ENCODE data around the gene MISP.
A peak's percentile ranks its signal among the peaks of the same experiment; 100 is the strongest.
"Not testable (repeated sequence)": the region's sequence is repeated elsewhere in the genome, so short reads cannot be mapped to it uniquely, and the experiment has no call there.

The MISP gene, protein sequence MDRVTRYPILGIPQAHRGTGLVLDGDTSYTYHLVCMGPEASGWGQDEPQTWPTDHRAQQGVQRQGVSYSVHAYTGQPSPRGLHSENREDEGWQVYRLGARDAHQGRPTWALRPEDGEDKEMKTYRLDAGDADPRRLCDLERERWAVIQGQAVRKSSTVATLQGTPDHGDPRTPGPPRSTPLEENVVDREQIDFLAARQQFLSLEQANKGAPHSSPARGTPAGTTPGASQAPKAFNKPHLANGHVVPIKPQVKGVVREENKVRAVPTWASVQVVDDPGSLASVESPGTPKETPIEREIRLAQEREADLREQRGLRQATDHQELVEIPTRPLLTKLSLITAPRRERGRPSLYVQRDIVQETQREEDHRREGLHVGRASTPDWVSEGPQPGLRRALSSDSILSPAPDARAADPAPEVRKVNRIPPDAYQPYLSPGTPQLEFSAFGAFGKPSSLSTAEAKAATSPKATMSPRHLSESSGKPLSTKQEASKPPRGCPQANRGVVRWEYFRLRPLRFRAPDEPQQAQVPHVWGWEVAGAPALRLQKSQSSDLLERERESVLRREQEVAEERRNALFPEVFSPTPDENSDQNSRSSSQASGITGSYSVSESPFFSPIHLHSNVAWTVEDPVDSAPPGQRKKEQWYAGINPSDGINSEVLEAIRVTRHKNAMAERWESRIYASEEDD

DNA sequence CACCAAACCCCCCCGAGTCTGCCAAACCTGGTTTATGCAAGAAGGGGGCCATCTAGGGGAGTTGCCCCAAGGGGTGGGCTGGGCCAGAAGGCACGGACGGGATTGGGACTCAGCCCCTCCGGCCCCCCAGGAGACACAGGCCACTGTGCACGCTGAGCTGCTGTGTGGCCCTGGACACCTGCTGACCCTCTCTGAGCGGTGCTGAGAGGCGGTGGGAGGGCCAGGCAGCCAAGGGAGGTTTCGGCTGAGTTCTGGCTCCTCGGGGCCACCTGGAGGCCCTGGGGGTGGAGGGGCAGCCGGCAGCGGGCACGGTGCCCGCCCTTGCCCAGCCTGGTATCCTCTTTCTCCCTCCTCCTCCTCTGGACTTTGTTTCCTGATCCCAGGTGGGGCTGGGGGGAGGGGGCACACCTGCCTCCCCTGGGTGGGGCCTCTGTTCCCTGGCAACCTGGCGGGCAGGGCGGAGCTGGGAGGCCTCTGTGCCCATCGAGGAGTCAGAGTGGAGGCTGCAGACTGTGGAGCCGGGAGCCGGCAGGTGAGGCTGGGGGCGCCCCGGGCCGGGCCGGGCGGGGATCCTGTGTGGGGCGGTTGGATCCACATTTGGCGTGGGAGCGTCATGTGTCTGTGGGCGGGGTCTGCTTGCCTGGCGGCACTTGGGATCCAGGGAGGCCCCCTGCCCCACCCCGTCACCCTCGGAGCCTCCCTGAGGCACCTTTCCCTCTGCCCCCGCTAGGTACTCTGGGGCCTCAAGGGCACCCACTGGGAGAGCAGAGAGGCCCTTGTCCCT lies at the start of gene MISP:
Gene MISP, plus strand, starts transcription at position 473 of the 784 bp plus-strand sequence. CDS start 5,835 bp downstream, outside the sequence.
- DNase-seq (ENCODE audit: low read depth in 4 of 4, low spot score in 1 of 4) = no peak

DNA sequence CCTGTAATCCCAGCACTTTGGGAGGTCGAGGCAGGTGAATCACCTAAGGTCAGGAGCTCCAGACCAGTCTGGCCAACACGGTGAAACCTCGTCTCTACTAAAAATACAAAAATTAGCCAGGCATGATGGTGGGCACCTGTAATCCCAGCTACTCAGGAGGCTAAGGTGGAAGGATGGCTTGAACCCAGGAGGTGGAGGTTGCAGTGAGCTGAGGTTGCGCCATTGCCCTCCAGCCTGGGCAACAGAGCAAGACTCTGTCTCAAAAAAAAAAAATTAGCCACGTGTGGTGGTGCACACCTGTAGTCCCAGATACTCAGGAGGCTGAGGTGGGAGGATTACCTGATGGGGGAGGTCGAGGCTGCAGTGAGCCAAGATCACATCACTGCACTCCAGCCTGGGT lies 48.1 kb upstream of the MISP start:
- not testable (repeated sequence) for DNase-seq (ENCODE audit: low read depth in 4 of 4, low spot score in 1 of 4)

DNA sequence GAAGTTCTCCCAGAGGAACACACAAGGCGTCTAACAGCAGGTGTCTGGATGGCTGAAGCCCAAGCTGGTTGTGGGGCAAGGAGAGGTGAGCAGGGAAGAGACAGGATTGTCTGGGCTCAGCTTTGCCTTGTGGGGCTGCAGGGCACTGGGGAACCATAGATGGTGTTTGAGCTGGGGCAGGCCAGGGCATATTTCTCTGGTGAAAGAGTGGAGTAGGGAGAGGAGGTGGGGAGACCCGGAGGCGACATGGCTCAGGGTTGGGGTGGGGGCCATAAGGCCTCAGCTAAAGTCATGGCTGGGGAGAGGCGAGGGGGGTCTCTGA lies 47.6 kb upstream of the MISP start:
- no peak for DNase-seq (ENCODE audit: low read depth in 4 of 4, low spot score in 1 of 4)

DNA sequence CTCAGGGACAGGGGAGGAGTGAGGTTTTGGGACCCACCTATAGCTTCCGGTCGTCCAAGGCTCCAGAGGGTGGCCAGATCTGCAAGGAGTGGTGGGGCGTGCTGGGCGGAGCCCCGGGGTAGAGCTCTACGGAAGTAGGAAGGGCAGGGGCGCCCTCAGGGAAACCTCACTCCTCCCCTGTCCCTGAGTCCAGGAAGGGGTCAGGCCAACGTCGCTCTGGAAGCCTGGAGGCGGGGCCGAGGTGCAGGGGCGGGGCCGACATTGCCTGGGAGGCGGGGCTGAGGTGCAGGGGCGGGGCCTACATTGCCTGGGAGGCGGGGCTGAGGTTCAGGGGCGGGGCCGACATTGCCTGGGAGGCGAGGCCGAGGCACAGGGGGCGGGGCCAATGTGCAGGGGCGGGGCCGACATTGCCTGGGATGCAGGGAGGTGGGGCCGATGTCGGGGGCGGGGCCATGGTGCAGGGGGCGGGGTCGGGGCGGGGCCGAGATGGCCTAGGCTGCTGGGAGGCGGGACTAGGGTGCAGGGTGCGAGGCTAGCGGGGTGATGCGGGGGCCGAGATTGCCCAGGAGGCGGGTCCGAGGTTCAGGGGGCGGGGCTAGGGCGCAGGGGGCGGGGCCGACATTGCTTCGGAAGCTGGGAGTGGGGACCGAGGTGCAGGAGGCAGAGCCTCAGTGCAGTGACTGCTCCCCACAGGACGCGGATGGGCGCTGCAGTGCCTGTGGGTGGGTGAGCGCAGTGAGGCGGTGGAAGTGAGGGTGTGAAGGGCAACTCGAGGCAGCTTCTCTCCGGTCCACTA lies 47.1 kb upstream of the MISP start:
- DNase-seq (ENCODE audit: low read depth in 4 of 4, low spot score in 1 of 4) = peak in 3 of 4 experiments; percentile 25 to 44 (median 43)

DNA sequence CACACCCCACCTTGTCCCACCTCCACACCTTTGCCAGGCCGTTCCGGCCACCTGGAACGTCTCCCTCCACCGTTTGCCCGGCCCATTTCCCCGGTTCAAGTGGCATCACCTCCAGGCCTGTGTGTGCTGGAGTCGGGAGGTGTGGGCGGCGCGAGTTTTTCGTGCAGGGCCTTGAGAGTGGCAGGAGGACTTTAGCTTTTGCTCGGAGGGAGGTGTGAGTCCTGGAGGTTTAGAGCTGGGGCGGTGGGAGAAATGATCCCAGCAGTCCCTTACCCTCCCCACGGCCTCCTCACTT lies 46.5 kb upstream of the MISP start:
- no peak for DNase-seq (ENCODE audit: low read depth in 4 of 4, low spot score in 1 of 4)

DNA sequence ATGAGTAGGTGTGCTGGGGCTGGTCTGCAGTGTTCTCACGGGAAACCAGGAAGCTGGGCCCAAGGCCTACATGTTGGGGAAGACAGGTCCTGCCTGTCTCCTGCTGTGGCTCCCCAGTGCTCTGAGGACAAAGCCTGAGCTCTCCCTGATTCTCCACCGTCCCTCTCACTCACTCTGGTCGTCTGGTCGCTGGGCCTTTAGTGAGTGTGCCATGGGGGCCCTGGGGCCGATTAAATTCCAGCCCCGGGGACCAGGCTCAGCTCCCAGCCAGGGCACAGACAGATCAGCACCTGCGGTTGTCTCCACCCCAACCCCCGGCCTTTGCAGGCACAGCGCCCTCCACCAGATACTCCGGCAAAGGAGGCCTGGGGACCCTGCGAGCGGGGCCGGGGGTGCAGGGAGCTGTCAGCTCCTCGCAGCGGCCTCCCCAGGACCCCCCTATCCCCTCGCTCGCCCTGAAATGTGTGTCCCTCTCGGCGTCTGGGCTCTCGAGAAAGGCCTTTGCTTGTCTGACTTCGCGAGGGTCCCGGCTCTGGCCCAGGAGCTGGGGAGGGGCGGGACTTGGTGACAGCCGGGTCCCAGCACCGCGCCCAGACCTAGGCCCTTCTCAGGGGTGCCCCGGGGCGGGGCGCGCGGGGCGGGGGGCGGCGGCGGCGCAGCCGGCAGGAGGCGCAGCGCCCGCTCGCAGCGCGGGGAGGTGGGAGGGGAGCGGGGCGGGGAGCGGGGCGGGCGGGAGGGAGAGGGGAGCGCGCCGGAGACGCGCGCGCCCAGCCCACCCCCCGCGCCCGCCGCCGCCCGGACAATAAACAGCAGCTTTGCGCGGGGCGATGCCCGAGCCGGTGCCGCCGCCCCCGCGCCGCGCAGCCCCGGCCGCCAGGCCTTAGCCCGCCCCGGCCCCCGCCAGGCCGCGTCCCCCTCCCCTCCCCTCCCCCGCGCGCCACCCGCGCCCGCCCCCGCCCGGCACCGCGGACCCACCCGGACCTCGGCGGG lies 42.5 kb upstream of the MISP start, which contains the start of gene PALM:
Gene PALM, plus strand, starts transcription at position 782 of the 990 bp plus-strand sequence. CDS start 212 bp downstream, outside the sequence.
- no peak for DNase-seq (ENCODE audit: low read depth in 4 of 4, low spot score in 1 of 4)

DNA sequence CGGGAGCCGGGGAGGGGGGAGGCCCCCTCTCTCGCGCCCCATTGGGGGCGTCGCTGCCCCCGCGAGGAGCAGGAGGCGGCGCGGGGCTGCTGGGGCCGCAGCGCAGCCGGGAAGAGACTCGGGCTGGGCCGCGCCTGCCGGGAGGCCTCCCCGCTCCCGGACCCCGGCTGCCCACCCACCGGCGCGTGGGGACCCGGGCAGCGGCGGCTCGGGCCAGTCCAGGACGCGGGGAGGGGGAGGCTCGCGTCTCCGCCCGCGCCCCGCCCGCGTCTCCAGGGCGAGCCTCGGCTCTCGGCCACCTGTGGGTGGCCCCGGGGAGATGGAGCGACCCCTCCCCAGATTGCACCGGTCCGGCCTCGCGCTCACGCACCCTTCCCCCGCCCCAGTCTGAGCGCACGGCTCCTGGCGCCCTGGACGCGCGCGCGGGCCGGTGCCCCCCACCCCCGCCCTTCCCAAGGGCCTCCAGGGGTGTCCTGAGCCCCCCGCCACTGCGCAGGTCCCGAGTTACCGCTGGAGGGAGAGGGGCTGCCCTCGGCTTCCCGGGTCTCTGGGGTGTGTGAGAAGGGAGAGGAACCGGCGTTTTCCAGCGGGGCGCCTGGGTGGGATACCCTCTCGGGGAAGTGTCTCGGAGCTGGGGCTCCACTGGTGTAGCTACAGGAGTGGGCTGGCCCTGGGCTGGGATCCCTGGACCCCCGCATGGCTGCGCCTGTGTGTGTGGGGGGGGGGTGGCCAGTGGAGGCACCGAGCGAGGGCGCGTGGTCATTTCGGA lies 41.5 kb upstream of the MISP start:
- no peak for DNase-seq (ENCODE audit: low read depth in 4 of 4, low spot score in 1 of 4)

DNA sequence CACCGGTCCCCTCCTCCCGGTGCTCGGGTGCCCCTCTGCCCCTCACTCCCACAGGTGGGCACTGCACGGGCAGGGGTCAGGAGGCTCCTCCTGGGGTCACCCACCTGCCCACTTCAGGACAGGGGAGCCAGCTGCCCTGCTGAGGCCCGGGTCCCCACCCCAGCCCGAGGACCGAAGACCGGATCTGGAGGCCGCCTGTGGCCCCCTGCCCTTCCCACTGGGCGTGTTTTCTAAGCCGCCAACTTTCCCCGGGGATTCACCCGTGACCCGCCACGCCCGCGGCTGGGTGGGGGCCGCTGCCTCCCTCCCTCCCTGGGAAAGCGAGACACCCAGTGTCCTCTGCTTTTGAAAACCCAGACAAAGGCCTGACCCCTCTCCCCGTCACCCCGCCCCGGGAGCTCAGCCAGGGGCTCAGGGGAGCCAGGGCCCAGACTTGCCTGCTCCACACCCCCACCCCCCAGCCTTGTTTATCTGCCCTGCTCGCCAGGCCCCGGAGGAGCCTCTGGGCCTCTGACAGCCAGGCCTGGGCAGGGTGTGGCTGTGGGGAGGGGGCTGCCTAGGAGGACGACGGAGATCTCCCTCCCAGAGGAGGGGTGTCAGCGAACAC lies 40.8 kb upstream of the MISP start:
- DNase-seq (ENCODE audit: low read depth in 4 of 4, low spot score in 1 of 4) = no peak

DNA sequence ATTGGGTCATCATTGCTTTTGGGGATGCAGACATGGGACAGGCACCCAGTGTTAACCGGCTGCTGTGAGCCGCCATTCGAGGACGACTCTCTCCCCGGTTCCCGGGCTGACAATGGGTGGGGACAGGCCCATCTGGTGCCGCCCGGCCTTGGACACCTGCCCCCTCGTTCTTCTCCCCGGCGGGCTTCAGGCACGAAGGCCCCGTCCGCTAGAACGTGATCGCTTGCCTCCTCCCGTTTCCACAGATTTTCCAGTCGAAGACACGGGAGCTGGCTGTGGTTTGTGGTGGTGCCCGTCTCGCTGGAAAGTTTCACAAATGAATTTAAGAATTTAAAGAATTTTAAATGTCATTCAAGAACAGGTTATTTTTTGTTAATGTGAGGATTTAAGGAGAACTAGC lies 40.1 kb upstream of the MISP start:
- DNase-seq (ENCODE audit: low read depth in 4 of 4, low spot score in 1 of 4) = no peak

DNA sequence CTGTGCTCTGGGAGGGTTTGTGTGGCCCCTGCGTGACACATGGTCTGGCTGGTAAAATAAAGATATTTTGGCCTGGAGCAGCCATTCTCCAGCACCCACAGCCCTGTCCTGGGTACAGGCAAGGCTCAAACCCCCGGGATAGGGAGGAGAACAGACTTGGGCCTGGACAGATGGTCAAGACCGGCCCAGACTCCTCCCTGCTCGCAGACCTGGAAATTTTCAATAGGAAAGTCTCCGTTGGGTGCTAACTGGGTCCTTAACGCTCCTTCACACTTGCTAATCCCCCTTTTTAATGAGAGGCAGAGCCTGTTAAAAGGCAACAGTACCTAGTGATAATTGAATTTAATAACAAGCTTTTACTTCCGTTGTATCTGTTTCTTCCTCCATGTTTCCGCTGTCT lies 39.7 kb upstream of the MISP start:
- no peak for DNase-seq (ENCODE audit: low read depth in 4 of 4, low spot score in 1 of 4)

DNA sequence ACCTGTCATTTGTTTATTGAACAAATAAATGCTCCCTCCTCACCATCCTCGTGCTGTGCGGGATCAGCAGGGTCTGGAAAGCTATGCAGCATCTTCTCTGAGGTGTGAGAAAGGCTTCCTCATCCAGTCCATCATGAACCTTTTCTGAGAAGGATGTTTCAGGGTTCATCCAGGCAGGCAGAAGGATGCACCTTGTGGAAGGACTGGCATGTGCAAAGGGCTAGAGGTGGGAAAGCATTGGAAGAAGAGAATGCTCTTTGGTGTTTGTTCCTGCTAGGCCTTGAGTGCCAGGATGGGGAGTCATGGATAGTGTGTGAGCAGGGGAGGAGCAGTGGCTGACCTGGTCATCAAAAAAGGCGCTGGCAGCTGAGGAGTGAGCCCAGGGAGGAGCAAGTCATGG lies 35.6 kb upstream of the MISP start:
- no peak for DNase-seq (ENCODE audit: low read depth in 4 of 4, low spot score in 1 of 4)

DNA sequence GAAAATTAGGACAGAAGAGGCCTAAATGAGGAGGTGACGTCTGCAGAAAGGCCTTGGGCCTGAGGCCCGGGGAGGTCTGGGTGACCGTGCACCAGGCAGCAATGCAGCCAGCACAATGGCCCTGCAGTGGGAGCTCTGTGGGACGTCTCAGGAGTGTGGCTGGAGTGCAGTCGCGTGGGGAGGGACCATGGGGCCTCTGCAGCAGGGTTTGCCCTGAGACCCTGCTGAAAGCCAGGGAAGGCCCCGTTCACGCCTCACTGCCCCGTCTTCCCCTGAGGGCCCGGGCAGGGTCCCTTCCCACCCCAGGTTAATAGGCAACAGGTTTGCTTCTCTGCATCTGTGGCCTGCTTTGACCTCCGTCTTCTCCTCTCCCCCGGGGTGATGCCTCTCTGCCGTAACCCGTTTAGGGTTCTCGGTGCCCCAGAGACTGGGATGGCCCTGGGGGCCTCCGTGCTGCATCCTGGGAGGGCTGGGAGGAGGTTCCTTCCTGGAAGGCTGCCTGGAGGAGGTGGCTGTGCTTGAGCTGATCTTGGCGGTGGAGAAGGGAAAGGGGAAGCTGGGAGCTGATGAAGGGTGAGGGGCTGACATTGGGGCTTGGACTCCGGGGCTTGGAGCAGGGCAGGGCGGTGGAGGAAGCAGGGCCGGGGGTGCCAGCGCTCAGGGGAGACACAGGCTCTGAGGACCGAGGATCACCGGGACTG lies 32.5 kb upstream of the MISP start:
- no peak for DNase-seq (ENCODE audit: low read depth in 4 of 4, low spot score in 1 of 4)

DNA sequence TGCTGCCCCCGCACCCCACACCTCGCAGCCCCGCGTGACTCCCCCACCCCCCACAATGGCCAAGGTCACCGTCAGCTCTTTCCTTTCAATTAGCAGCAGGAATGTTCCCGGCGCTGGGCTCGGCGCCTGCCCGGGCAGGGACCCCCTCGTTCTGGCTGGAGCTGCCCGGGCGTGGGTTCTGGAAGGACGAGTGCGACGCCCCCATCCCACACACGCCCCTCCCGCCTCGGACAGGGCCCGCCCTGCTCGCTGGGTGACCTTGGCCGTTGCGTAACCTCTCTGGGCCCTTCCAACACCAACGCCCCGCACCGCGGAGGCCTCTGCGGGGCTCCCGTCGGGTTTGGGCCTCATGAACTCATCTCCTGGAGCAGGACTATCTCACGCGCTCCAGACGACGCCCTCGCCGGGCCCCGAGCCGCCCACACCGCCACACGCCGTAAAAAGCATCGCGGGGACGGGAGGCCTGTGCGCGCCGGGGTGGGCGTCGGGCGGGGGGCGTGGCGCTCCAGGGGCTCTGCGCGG lies 31.9 kb upstream of the MISP start:
- DNase-seq (ENCODE audit: low read depth in 4 of 4, low spot score in 1 of 4) = no peak

DNA sequence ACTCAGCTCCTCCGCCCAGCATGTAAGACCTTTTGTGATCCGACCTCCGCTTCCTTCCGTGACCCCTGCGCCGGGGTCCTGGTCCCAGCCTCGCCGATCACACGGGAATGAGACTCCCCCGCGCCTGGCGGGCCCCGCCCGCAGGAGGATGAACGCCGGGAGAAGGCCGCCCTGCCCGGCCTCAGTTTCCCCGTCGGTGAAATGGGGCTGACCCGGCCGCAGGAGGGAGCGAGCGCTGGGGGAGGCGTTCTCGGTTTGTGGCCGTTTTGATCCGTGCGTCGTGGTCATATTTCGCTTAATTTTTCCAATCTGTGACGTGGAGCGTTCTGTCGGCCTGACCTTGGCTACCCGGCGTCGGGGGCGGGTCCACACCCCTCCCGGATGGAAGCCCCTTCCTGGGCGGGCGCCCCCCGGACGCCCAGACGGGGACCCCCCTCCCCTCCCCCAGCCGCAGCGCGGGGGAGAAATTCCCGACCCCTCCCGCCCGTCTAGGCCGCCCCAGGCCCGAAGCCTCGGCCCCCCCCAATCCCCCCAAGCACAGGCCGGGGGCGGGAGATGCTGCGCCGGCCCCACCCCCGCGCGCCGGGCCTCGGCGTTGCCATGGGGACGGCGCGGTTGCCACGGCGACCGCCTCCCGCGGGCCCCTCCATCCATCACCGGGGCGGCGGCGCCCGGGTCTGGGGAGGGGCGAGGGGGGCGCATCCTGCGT lies 31.1 kb upstream of the MISP start:
- no peak for DNase-seq (ENCODE audit: low read depth in 4 of 4, low spot score in 1 of 4)

DNA sequence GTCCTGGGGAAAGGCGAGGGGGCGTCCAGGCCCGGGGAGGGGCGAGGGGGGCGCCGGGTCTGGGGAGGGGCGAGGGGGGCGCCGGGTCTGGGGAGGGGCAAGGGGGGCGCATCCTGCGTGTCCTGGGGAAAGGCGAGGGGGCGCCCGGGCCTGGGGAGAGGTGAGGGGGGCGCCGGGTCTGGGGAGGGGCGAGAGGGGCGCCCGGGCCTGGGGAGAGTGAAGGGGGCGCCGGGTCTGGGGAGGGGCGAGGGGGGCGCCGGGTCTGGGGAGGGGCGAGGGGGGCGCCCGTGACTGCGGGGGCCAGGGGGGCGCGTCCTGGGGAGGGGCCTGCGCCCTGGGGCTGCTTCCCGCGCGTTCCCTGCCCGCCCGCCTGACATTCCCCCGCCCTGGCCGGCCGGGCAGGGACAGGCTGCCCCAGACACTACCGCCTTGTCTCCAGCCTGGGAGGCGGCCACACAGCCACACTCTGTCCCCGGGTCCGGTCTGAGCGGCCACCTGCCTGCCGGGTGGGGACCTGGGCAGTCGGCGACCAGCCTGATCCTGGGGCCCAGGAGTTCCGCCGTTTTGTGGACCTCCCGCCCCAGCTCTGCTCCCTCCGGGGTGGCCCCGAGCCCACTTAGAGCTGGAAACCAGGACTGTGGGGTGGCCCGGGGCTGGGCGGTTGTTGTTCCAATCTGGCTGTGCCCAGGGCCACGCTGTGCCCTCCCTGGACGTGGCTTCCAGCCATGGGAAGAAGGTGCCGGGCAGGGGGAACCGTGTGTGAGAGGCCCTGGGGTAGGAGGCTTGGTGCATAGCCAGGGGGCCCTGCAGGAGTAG lies 30.4 kb upstream of the MISP start:
- no peak for DNase-seq (ENCODE audit: low read depth in 4 of 4, low spot score in 1 of 4)

DNA sequence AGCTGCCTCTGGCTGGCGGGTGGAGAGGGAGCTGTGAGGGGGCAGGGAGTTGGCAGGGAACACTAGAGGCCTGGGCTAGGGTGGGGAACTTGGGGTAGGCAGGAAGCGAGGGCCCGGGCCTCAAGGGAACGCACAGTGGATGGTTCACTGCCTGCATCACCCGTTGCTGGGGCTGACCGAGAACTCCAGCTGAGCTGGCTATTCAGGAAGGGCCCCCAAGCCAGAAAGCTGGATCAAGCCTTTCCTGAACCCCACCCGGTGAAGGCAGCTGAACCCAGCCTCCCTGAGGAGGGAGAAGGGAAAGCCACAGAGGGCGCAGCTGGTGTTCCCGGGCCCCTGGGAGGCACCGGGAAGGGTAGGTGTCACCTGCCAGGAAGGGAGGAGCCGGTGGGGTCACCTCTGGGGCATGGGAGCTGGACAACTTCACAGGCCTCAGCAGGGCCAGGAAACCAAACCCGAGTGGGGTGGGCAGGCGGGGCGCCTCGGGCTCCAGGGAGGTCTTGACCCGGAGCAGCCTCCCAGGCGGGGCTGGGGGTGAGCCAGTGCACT lies 28.3 kb upstream of the MISP start:
- no peak for DNase-seq (ENCODE audit: low read depth in 4 of 4, low spot score in 1 of 4)
